HG03442 (cell line): Measurements from ENCODE around the gene NBR1.
A peak's percentile ranks its signal among the peaks of the same experiment; 100 is the strongest.
"Not testable (repeated sequence)": the region's sequence is repeated elsewhere in the genome, so short reads cannot be mapped to it uniquely, and the experiment has no call there.

Experiments used
- ATAC-seq: cut with Tn5 transposase; IDR thresholded peaks from one replicate; pipeline ENCODE4 v1.9.1; 2021; ENCODE audit warnings: mild to moderate bottlenecking, moderate library complexity; ENCODE audit not compliant: unreplicated experiment

Gene NBR1

GRCh38 chr17:43170766-43171585, at the start of gene NBR1:
NBR1 (plus strand) TSS chr17:43171214; CDS start chr17:43175800, 4,586 bp downstream.
- ATAC-seq = peak; percentile 65

- ATAC-seq = peak; percentile 95
Observed at GRCh38 chr17:43125133-43125966, 45.7 kb upstream of the NBR1 start, which contains the start of gene BRCA1. BRCA1 (minus strand) TSS chr17:43125364; CDS start chr17:43124096, 1,268 bp downstream.

GRCh38 chr17:43125967-43126910, 44.8 kb upstream of the NBR1 start:
- ATAC-seq = no peak

GRCh38 chr17:43126911-43127290, 44.1 kb upstream of the NBR1 start:
- no peak for ATAC-seq

- not testable (repeated sequence) for ATAC-seq
Observed at GRCh38 chr17:43127333-43127876, 43.6 kb upstream of the NBR1 start.

GRCh38 chr17:43129671-43130010, 41.4 kb upstream of the NBR1 start:
- no peak for ATAC-seq

- ATAC-seq = no peak
Observed at GRCh38 chr17:43132117-43132516, 38.9 kb upstream of the NBR1 start.

- ATAC-seq = not testable (repeated sequence)
Observed at GRCh38 chr17:43133439-43133838, 37.6 kb upstream of the NBR1 start.

GRCh38 chr17:43134774-43135453, 36.1 kb upstream of the NBR1 start:
- ATAC-seq = no peak

GRCh38 chr17:43135454-43135819, 35.6 kb upstream of the NBR1 start:
- no peak for ATAC-seq

GRCh38 chr17:43136574-43136973, 34.4 kb upstream of the NBR1 start:
- not testable (repeated sequence) for ATAC-seq

- ATAC-seq = not testable (repeated sequence)
Observed at GRCh38 chr17:43138531-43138930, 32.5 kb upstream of the NBR1 start.

- no peak for ATAC-seq
Observed at GRCh38 chr17:43140396-43141332, 30.4 kb upstream of the NBR1 start.

- ATAC-seq = no peak
Observed at GRCh38 chr17:43142153-43142552, 28.9 kb upstream of the NBR1 start.

- no peak for ATAC-seq
Observed at GRCh38 chr17:43143201-43143600, 27.8 kb upstream of the NBR1 start.

- no peak for ATAC-seq
Observed at GRCh38 chr17:43146649-43147048, 24.4 kb upstream of the NBR1 start.

GRCh38 chr17:43151880-43152456, 19.0 kb upstream of the NBR1 start:
- ATAC-seq = no peak

GRCh38 chr17:43153197-43153835, 17.7 kb upstream of the NBR1 start:
- ATAC-seq = not testable (repeated sequence)
